GM12878 (cell line): ENCODE data around the gene ABI3. TPM values are rescaled to one million over a fixed set of nuclear protein-coding genes. Genes with fewer than 3 reads are reported as not detected.
A peak's percentile ranks its signal among the peaks of the same experiment; 100 is the strongest.

Source experiments
- CBX5 ChIP-seq: sonication (generic); IDR thresholded peaks from 2 replicates; pipeline ENCODE4 v1.6.1; 2016; ENCODE audit warnings: low read depth, moderate library complexity, mild to moderate bottlenecking, inconsistent platforms
- E2F8 ChIP-seq: fragments of 450-650 bp; IDR thresholded peaks from 2 replicates; pipeline ENCODE4 v1.6.1; 2018; ENCODE audit warnings: mild to moderate bottlenecking, low read depth, moderate library complexity; ENCODE audit not compliant: partially characterized antibody
- ESRRA ChIP-seq: IDR thresholded peaks from 2 replicates; pipeline ENCODE4 v1.6.1; 2012; ENCODE audit warnings: mild to moderate bottlenecking, low read length, improper control_type of control experiment
- FOXM1 ChIP-seq: IDR thresholded peaks from 2 replicates; pipeline ENCODE4 v1.6.1; 2012; ENCODE audit warnings: low read depth, mild to moderate bottlenecking, inconsistent platforms, low read length, moderate library complexity
- MYC ChIP-seq: IDR thresholded peaks from 2 replicates; pipeline ENCODE4 v1.6.1; 2011; ENCODE audit warnings: mild to moderate bottlenecking, low read length, moderate library complexity, inconsistent platforms; ENCODE audit not compliant: insufficient read depth, insufficient replicate concordance, insufficient read length, severe bottlenecking
- POLR2A ChIP-seq: IDR thresholded peaks from 2 replicates; pipeline ENCODE4 v1.6.1; 2011; ENCODE audit warnings: low read depth, mild to moderate bottlenecking, low read length
- RELB ChIP-seq: fragments of 450-650 bp; IDR thresholded peaks from 2 replicates; pipeline ENCODE4 v1.6.1; 2017; ENCODE audit warnings: low read depth, mild to moderate bottlenecking, moderate library complexity
- REST ChIP-seq: IDR thresholded peaks from 2 replicates; pipeline ENCODE4 v1.6.1; 2012; ENCODE audit warnings: mild to moderate bottlenecking, low read depth, low read length
- TCF12 ChIP-seq: IDR thresholded peaks from 2 replicates; pipeline ENCODE4 v1.6.1; 2011; ENCODE audit warnings: low read depth, mild to moderate bottlenecking, low read length
- ZBTB40 ChIP-seq: fragments of 450-650 bp; IDR thresholded peaks from 2 replicates; pipeline ENCODE4 v1.6.1; 2016; ENCODE audit warnings: mild to moderate bottlenecking, moderate library complexity, borderline replicate concordance
- ZZZ3 ChIP-seq: IDR thresholded peaks from 2 replicates; pipeline ENCODE4 v1.6.1; 2011; ENCODE audit warnings: low read depth; ENCODE audit not compliant: control insufficient read depth, insufficient read length
- polyA plus RNA-seq, 11 experiments: library from polyadenylated mRNA; depleted of rRNA in 4 of 11; unstranded in 6 of 11; stranded (reverse) in 5 of 11; fragments of >200 nt; fragmentation: Nextera tagmentation in 4 of 11; fragmentation: Illumina TruSeq in 1 of 11; extraction: Ambion mirVana in 4 of 11; extraction: Trizol in 1 of 11; gene quantifications; 1 replicate in 1 of 11; 2 replicates in 10 of 11; pipeline versions ENCODE4 v1.2.1 to v1.2.3, GENCODE V29; 2011 to 2016; ENCODE audit warnings: inconsistent platforms in 2 of 11, missing spikeins in 2 of 11, low read depth in 1 of 11
- total RNA-seq, 4 experiments: library from RNA; depleted of rRNA in 3 of 4; stranded (reverse); fragments of >200 nt in 3 of 4; fragmentation: Illumina TruSeq in 1 of 4; extraction: Trizol in 1 of 4; gene quantifications; 2 replicates each; pipeline versions ENCODE4 v1.2.1 to v1.2.3, GENCODE V29; 2013 to 2021

ABI3 gene
- total and polyA plus RNA-seq, 10 of the 15 experiments (the other 5 are each of a cell fraction or from before 2014, with no cell fraction given): 13.4 to 109 (median 51.1) TPM

GRCh38 chr17:49223168-49223516 is 12.6 kb downstream of the ABI3 start (continued):
- TF ChIP-seq RELB (no peak), POLR2A (no peak), ZBTB40 (no peak), ESRRA (no peak), CBX5 (no peak), E2F8 (peak; percentile 13), ZZZ3 (no peak), FOXM1 (0 out of 2 replicates have a peak, but pooled peaks have one; percentile 12), TCF12 (no peak), REST (no peak), MYC (no peak)
